Kasumi-1 (cell line): ENCODE results near the gene JMJD1C.
"Not testable (repeated sequence)": the region's sequence is repeated elsewhere in the genome, so short reads cannot be mapped to it uniquely, and the experiment has no call there.

Experiments
- DNase-seq, 2 experiments: peaks; one replicate each; lab custom pipeline; 2025; lab: John Stamatoyannopoulos, UW

JMJD1C gene

DNA sequence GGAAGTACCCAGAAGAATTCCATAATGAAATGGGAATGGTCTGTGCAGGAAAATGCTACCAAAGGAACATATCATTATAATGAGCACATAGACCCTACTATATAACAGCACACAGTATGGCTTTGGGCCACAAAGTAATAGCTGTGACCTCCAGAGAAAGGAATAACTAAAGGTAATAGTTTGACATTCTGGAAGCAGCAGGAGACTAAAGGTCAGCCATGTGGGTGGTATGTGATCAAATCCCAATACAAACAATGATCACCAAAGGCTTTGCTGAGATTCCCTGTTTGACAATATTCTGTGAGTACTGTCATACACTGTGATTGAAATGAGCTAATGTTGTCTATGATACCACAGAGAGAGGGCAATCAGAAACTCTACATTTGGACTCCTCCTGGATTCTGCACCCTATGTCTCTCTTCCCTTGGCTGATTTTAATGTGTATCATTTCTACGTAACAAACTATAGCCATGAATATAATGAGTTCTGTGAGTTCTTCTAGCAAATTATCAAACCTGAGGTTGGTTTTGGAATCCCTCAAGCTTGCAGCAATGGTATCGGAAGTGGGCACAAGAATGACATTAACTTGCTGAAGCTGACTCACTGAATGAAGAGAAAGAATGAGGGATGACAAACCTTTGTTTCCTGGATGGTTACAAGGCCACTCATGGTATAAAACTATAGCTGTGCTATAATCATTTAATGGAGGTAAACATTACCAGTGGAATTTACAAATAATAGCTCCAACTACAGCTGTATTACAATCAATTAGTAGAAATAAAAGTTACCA, 99.6 kb downstream of the JMJD1C start:
- no peak for DNase-seq

- no peak for DNase-seq
Observed at GRCh38 chr10:63364918-63365317, 100.9 kb downstream of the JMJD1C start.

- DNase-seq: no peak
Observed at GRCh38 chr10:63363951-63364350, 101.8 kb downstream of the JMJD1C start.

GRCh38 chr10:63355682-63356081, 110.1 kb downstream of the JMJD1C start:
- DNase-seq: no peak

DNA sequence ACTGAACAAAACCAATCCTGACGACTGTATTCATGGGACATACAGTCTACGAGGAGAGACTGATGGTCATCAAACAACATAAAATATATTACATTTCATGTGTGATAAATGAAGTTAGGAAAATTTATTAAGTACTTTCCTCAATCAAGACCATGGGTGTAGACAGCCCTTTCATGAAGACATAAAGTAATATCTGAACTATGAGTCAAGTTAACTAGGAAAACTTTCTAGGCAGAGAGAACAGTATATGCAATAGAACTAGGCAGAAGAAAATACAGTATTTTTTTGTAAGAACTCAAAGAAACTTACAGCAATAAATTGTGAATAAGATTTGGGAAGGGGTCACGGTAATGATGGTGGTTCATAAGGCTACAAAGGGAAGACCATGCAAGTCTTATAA, 112.8 kb downstream of the JMJD1C start:
- DNase-seq: no peak

GRCh38 chr10:63348245-63348850, 117.4 kb downstream of the JMJD1C start:
- no peak for DNase-seq

DNA sequence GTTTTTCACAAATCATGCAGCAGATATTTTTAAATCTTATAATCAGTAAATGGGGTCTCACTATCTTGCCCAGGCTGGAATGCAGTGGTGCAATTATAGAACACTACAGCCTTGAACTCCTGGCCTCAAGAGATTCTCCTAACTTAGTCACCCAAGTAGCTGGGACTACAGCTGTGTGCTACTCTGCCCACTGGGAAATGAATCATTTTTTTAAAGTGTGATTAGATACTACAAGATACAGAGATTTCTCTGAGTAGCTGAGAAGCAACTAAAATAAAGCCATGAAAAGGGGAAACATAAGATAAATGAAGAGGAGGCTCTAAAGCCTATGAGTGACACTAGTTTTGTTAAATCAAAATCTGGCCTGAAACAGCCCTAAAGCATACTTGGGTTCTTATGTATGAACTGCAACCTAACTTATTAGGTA, 119.7 kb downstream of the JMJD1C start:
- DNase-seq: no peak

DNA sequence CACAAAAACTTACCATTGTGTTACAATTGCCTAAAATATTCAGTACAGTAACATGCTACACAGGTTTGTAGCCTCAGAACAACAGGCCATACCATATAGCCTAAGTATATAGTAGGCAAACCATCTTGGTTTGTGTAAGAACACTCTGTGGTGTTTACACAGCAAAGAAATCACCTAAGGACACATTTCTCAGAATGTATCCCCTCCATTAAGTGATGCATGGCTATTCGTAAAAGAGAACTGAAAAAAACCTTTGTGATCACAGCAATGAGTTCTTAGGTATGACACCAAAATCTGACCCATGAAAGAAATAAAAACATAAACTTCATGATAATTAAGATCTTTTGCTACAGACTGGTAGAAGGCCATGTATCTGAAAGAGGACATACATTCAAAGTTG, 121.5 kb downstream of the JMJD1C start:
- DNase-seq: no peak

GRCh38 chr10:63343476-63343875, 122.3 kb downstream of the JMJD1C start:
- no peak for DNase-seq

DNA sequence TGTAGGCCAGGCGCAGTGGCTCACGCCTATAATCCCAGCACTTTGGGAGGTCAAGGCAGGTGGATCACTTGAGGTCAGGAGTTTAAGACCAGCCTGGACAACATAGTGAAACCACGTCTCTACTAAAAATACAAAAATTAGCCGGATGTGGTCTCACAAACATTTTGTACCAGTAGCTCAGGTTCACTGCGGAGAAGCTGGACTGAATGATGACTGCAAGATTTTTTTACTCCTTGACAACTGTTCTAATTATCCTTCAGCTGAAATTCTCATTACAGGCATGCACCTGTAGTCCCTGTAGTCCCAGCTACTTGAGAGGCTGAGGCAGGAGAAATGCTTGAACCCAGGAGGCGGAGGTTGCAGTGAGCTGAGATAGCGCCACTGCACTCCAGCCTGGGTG, 126.1 kb downstream of the JMJD1C start:
- not testable (repeated sequence) for DNase-seq

DNA sequence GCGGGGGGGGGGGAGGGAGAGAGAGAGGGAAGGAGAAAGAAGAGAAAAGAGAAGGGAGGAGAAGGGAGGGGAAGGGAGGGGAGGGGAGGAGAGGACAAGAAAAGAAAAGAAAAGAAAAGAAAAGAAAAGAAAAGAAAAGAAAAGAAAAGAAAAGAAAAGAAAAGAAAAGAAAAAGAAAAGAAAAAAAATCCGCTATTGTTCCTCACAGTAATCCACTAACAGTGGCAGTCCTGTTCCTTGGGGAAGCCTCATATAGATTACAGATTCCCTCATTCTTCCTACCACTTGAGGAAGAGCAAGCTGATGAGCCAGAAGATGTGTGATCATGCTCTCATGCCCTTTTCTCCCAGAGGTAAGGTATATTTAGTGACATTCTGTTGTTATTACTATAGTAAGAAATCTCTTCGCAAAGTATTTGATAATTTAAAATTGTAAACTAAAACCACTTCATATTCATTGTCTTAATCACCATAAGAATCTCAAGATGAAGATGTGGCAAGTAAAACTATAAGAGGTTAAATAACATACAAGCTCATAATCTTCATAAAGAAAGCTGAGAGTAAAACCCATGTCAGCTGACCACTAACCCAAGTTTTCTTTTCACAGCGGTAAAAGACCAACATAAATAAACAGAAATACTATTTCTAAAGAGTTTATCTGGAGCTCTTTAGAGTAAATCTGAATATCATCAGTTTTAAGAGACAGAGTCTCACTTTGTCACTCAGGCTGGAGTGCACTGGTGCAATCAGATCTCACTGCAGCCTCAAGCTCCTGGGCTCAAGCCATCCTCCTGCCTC, 128.1 kb downstream of the JMJD1C start:
- DNase-seq: no peak

- DNase-seq: no peak
Observed at GRCh38 chr10:63331586-63331985, 134.2 kb downstream of the JMJD1C start.

DNA sequence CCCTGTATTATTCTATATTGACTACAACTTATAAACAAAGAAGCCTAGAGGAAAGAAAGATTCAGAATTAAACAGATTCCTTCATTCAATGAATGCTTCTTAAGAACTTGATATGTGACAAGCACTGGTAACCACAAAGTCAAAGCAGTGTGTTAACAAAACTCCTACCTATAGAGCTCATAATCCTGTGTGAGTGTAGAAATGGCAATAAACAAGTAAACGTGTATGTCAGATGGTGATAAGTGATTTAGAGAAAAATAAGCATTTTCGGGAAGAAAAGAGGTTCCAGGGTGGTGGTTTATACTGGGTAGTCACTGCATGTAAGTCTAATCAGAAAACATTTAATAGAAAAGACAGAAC, 141.3 kb downstream of the JMJD1C start:
- no peak for DNase-seq

DNA sequence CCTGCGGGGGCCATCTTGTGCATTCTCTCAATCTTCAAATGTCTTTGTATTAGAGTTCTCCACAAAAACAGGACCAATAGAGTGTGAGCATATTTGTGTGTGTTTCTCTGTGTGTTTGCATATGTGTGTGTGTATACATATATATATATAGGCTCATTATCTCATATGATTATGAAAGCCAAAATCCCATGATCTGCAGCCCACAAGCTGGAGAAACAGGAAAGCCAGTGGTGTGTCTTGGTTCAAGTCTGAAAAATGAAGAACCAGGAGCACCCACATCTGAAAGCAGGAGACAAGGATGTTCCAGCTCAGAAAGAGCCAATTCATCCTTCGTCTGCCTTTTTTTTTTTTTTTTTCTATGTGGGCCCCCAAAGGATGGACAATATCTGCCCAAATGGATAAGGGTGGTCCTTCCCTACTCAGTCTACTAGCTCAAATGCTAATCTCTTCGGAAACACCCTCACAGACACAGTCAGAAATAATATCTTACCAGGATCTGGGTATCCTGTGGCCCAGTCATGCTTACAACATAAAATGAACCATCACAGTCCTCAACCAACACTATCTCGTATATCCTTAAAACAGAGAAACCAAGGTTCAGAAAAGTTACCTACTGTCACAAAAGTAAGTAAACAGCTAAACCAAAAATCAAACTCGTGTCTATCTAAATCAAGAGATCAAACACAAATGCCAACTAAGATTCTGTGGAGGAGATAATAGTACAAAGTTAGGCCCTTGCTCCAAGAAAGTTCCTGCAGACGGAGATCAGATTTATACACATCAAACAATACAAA, 141.9 kb downstream of the JMJD1C start:
- DNase-seq: no peak

DNA sequence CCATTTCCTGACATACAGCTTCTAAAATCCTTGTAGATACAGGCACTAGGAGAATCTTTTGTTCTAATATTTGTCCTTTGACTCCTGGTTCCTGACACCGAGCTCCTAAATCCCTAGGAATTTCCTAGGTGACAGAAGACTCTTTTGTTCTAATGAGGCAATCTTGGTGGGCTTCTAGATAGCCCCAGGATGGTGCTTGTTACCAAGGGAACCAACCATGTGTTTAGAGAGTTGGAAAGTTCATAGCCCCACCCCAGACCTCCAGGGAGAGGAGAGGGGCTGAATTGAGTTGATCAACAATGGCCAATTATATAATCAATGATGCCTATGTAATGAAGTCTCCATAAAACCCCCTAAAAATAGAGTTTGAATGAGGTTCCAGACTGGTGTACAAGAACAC, 145.1 kb downstream of the JMJD1C start:
- DNase-seq: no peak

- DNase-seq: no peak
Observed at GRCh38 chr10:63319231-63319630, 146.5 kb downstream of the JMJD1C start.

DNA sequence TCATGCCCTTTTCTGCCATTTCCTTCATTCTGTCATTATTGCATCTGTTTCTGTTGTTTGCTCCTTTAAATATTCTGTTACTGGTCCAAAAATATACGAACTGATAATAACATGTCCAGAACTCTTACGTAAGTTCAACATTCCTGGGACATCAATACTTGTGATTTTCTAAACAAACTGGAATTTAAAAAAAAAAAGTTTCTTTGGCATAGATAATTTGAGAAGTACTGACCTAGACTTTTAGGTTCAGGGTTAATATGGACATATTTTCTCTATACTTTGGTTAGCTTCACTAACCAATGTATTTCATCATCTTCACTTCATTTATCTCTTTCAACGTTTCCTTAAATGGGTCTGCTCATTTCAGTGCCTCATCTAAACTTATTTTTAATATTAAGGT, 147.3 kb downstream of the JMJD1C start:
- no peak for DNase-seq

GRCh38 chr10:63314020-63314419, 151.8 kb downstream of the JMJD1C start:
- no peak for DNase-seq

DNA sequence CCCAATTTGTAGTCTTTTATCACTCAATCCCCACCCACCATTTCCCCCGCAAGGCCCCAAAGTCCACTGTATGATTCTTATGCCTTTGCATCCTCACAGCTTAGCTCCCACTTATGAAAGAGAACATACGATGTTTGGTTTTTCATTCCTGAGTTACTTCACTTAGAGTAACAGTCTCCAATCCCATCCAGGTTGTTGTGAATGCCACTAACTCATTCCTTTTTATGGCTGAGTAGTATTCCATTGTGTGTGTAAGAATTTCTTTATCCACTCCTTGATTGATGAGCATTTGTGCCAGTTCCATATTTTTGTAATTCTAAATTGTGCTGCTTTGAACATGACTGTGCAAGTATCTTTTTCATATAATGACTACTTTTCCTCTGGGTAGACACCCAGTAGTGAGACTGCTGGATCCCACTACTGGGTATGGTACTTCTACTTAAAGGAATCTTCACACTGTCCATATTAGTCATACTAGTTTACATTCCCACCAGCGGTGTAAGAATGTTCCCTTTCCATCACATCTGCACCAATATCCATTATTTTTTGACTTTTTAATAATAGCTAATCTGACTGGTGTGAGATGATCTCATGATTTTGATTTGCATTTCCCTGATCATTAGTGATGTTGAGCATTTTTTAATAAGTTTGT, 152.6 kb downstream of the JMJD1C start:
- no peak for DNase-seq

DNA sequence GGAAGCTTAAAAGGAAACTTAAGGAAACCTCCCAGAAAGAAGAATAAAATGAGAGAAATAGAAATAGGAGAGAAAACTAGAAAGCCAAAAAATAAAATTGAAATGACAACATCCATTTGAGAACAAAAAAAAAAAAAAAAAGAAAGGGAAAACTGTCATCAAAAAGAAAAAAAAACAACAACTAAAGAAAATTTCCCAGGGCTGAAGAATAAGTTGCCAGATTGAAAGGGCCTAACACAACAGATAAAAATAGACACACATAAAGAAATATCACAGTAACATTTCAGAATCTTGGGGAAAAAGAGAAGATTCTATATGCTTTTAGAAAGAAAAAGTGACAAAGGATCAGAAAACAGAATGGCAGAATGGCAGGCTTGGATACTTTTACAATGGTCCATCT, 157.1 kb downstream of the JMJD1C start:
- no peak for DNase-seq

GRCh38 chr10:63304146-63304545, 161.6 kb downstream of the JMJD1C start:
- no peak for DNase-seq

- DNase-seq: no peak
Observed at GRCh38 chr10:63300801-63301200, 165.0 kb downstream of the JMJD1C start.
